Measurements from ENCODE around the gene KRT37. TPM values are rescaled to one million over a fixed set of nuclear protein-coding genes. Genes with fewer than 3 reads are reported as not detected.

Gene KRT37
- total RNA-seq, 2 donors from 2014 or later = not detected

GRCh38 chr17:41393294-41393693 lies 31.1 kb downstream of the KRT37 start:
- DNase-seq (no peak), ATAC-seq (no peak)
- TF ChIP-seq POLR2A (IDR thresholded peaks at IDR 0.05) = no peak
- TF ChIP-seq CTCF (IDR thresholded peaks at IDR 0.05) = no peak
- Histone ChIP-seq H3K27me3 (no peaks in the 10 kb centered on the region), H3K4me1 (no peaks in the 10 kb centered on the region), H3K27ac (no peak overlapping the region), H3K4me3 (no peak overlapping the region), H3K36me3 (replicated peaks in 1 of 2; ENCODE audit: insufficient read depth in 1 of 2, low read depth in 2 of 2) (no peaks in the 10 kb centered on the region), H3K9me3 (no peaks in the 10 kb centered on the region)
- intact Hi-C loops (cut with DNase I) = no loop called here
- 55 to 57% methylated on average over 5 of the region's 5 CpGs for WGBS, 2 donors

- Histone ChIP-seq H3K4me1 (no peaks in the 10 kb centered on the region), H3K27me3 (no peaks in the 10 kb centered on the region), H3K9me3 (no peaks in the 10 kb centered on the region), H3K27ac (no peak overlapping the region), H3K36me3 (replicated peaks in 1 of 2; ENCODE audit: insufficient read depth in 1 of 2, low read depth in 2 of 2) (no peaks in the 10 kb centered on the region), H3K4me3 (no peak overlapping the region)
- TF ChIP-seq POLR2A (IDR thresholded peaks at IDR 0.05) (no peak), CTCF (IDR thresholded peaks at IDR 0.05) (no peak)
- DNase-seq (no peak), ATAC-seq (no peak)
- intact Hi-C loops (cut with DNase I) = no loop called here
- WGBS, 2 donors = 98 to 100% methylated on average over 1 of the region's 1 CpG
Observed at GRCh38 chr17:41392278-41392677, 32.1 kb downstream of the KRT37 start.

GRCh38 chr17:41391535-41391934 lies 32.9 kb downstream of the KRT37 start:
- H3K36me3 ChIP-seq (replicated peaks in 1 of 2; ENCODE audit: insufficient read depth in 1 of 2, low read depth in 2 of 2) = no peaks in the 10 kb centered on the region
- DNase-seq (no peak), ATAC-seq (no peak)
- no peak overlapping the region for H3K27ac ChIP-seq
- no peaks in the 10 kb centered on the region for H3K9me3 ChIP-seq
- WGBS, 2 donors = 27 to 34% methylated on average over 2 of the region's 2 CpGs
- H3K4me1 ChIP-seq = no peaks in the 10 kb centered on the region
- no peak overlapping the region for H3K4me3 ChIP-seq
- intact Hi-C loops (cut with DNase I) = no loop called here
- no peaks in the 10 kb centered on the region for H3K27me3 ChIP-seq
- TF ChIP-seq POLR2A (IDR thresholded peaks at IDR 0.05) = no peak

- Histone ChIP-seq H3K27ac (no peak overlapping the region), H3K4me1 (no peaks in the 10 kb centered on the region), H3K4me3 (no peak overlapping the region), H3K36me3 (replicated peaks in 1 of 2; ENCODE audit: insufficient read depth in 1 of 2, low read depth in 2 of 2) (no peaks in the 10 kb centered on the region), H3K27me3 (no peaks in the 10 kb centered on the region), H3K9me3 (no peaks in the 10 kb centered on the region)
- DNase-seq (no peak), ATAC-seq (no peak)
- WGBS, 2 donors = 63 to 68% methylated on average over 7 of the region's 7 CpGs
- intact Hi-C loops (cut with DNase I) = no loop called here
- TF ChIP-seq POLR2A (IDR thresholded peaks at IDR 0.05) (no peak), CTCF (IDR thresholded peaks at IDR 0.05) (no peak)
Observed at GRCh38 chr17:41390411-41390938, 33.9 kb downstream of the KRT37 start.

- TF ChIP-seq CTCF (IDR thresholded peaks at IDR 0.05) (no peak), POLR2A (IDR thresholded peaks at IDR 0.05) (no peak)
- H3K9me3 ChIP-seq = no peaks in the 10 kb centered on the region
- H3K36me3 ChIP-seq (replicated peaks in 1 of 2; ENCODE audit: insufficient read depth in 1 of 2, low read depth in 2 of 2) = no peaks in the 10 kb centered on the region
- intact Hi-C loops (cut with DNase I) = no loop called here
- DNase-seq = no peak
- no peak overlapping the region for H3K27ac ChIP-seq
- 48 to 65% methylated on average over 4 of the region's 4 CpGs for WGBS, 2 donors
- H3K4me1 ChIP-seq = no peaks in the 10 kb centered on the region
- H3K4me3 ChIP-seq = no peak overlapping the region
- ATAC-seq = no peak
- no peaks in the 10 kb centered on the region for H3K27me3 ChIP-seq
Observed at GRCh38 chr17:41387670-41388069, 36.7 kb downstream of the KRT37 start.

Data from body of pancreas (tissue), 4 donors.